SK-N-SH treated with all-trans-retinoic acid at 6 μM for 48 hours (cell line): Measurements from ENCODE around the gene IQSEC3.

ENCODE experiments used
- ATAC-seq: fragments of 200-7000 bp; cut with Tn5 transposase; 3 replicates; pipeline ENCODE4 v1.9.1; 2020; ENCODE audit warnings: mild to moderate bottlenecking, moderate library complexity
- ARNTL ChIP-seq: fragments of 450-650 bp; formaldehyde crosslinking; IDR thresholded peaks from 2 replicates; pipeline ENCODE4 v1.5.0; 2020; ENCODE audit warnings: low read depth, mild to moderate bottlenecking, moderate library complexity, borderline replicate concordance
- BACH2 ChIP-seq: fragments of 250-450 bp; sonication (Bioruptor Pico); IDR thresholded peaks from 2 replicates; pipeline ENCODE4 v1.9.0; 2021; ENCODE audit warnings: mild to moderate bottlenecking, borderline replicate concordance
- CREB5 ChIP-seq: fragments of 250-450 bp; sonication (Bioruptor Pico); IDR thresholded peaks from 2 replicates; pipeline ENCODE4 v1.5.1; 2020; ENCODE audit warnings: low read depth, mild to moderate bottlenecking, moderate library complexity
- CSDC2 ChIP-seq: fragments of 250-450 bp; sonication (Bioruptor Pico); IDR thresholded peaks from 2 replicates; pipeline ENCODE4 v1.5.0; 2020; ENCODE audit warnings: mild to moderate bottlenecking, moderate library complexity
- CSRNP3 ChIP-seq: fragments of 250-450 bp; sonication (Bioruptor Pico); IDR thresholded peaks from 2 replicates; pipeline ENCODE4 v1.5.1; 2021; ENCODE audit warnings: mild to moderate bottlenecking, moderate library complexity
- ESRRG ChIP-seq: fragments of 250-450 bp; sonication (Bioruptor Pico); IDR thresholded peaks from 2 replicates; pipeline ENCODE4 v1.6.1; 2021; ENCODE audit warnings: mild to moderate bottlenecking
- GLIS3 ChIP-seq: fragments of 250-450 bp; sonication (Bioruptor Pico); IDR thresholded peaks from 2 replicates; pipeline ENCODE4 v1.5.0; 2020; ENCODE audit warnings: mild to moderate bottlenecking, moderate library complexity
- ISL1 ChIP-seq: fragments of 250-450 bp; sonication (Bioruptor Pico); IDR thresholded peaks from 2 replicates; pipeline ENCODE4 v2.1.2; 2022; ENCODE audit warnings: mild to moderate bottlenecking, moderate library complexity
- OSR1 ChIP-seq: fragments of 250-450 bp; sonication (Bioruptor Pico); IDR thresholded peaks from 2 replicates; pipeline ENCODE4 v1.8.0; 2022; ENCODE audit warnings: moderate library complexity, mild to moderate bottlenecking, inconsistent platforms
- PATZ1 ChIP-seq: fragments of 250-450 bp; sonication (Bioruptor Pico); IDR thresholded peaks from 2 replicates; pipeline ENCODE4 v1.8.0; 2020; ENCODE audit warnings: mild to moderate bottlenecking, moderate library complexity, borderline replicate concordance
- POU6F1 ChIP-seq: fragments of 250-450 bp; sonication (Bioruptor Pico); IDR thresholded peaks from 2 replicates; pipeline ENCODE4 v1.8.0; 2021; ENCODE audit warnings: low read depth, mild to moderate bottlenecking, moderate library complexity, borderline replicate concordance
- PPARA ChIP-seq: fragments of 250-450 bp; sonication (Bioruptor Pico); IDR thresholded peaks from 2 replicates; pipeline ENCODE4 v1.5.0; 2020; ENCODE audit warnings: mild to moderate bottlenecking, borderline replicate concordance
- RARB ChIP-seq: fragments of 250-450 bp; sonication (Bioruptor Pico); IDR thresholded peaks from 2 replicates; pipeline ENCODE4 v1.8.0; 2021; ENCODE audit warnings: mild to moderate bottlenecking, moderate library complexity
- SNAI2 ChIP-seq: fragments of 250-450 bp; sonication (Bioruptor Pico); IDR thresholded peaks from 2 replicates; pipeline ENCODE4 v1.5.0; 2020; ENCODE audit warnings: mild to moderate bottlenecking, moderate library complexity
- TCF4 ChIP-seq: fragments of 250-450 bp; sonication (Bioruptor Pico); IDR thresholded peaks from 2 replicates; pipeline ENCODE4 v1.8.0; 2021; ENCODE audit warnings: mild to moderate bottlenecking, moderate library complexity, borderline replicate concordance
- TOX ChIP-seq: fragments of 250-450 bp; sonication (Bioruptor Pico); IDR thresholded peaks from 2 replicates; pipeline ENCODE4 v1.8.0; 2021; ENCODE audit warnings: mild to moderate bottlenecking, moderate library complexity, borderline replicate concordance
- TSHZ2 ChIP-seq: fragments of 250-450 bp; sonication (Bioruptor Pico); IDR thresholded peaks from 2 replicates; pipeline ENCODE4 v1.5.0; 2020; ENCODE audit warnings: mild to moderate bottlenecking, moderate library complexity
- ZC3H10 ChIP-seq: fragments of 250-450 bp; sonication (Bioruptor Pico); IDR thresholded peaks from 2 replicates; pipeline ENCODE4 v1.5.1; 2021; ENCODE audit warnings: mild to moderate bottlenecking, moderate library complexity
- ZFP30 ChIP-seq: fragments of 450-650 bp; formaldehyde crosslinking; IDR thresholded peaks from 2 replicates; pipeline ENCODE4 v1.5.0; 2022; ENCODE audit warnings: mild to moderate bottlenecking, moderate library complexity
- ZNF565 ChIP-seq: fragments of 450-650 bp; formaldehyde crosslinking; conservative IDR thresholded peaks from 2 replicates; pipeline ENCODE4 v1.5.0; 2020; ENCODE audit warnings: low read depth, mild to moderate bottlenecking, moderate library complexity
- ZNF70 ChIP-seq: fragments of 450-650 bp; formaldehyde crosslinking; IDR thresholded peaks from 2 replicates; pipeline ENCODE4 v1.5.0; 2020; ENCODE audit warnings: mild to moderate bottlenecking, moderate library complexity
- ZNF8 ChIP-seq: fragments of 450-650 bp; formaldehyde crosslinking; IDR thresholded peaks from 2 replicates; pipeline ENCODE4 v1.5.0; 2020; ENCODE audit warnings: mild to moderate bottlenecking, moderate library complexity

Gene IQSEC3

GRCh38 chr12:53735-54730 lies 12.5 kb upstream of the IQSEC3 start:
- ATAC-seq = no peak
- TF ChIP-seq ESRRG (CRISPR knock-in tag) (no peak), OSR1 (no peak), TOX (CRISPR knock-in tag) (no peak), TCF4 (CRISPR knock-in tag) (no peak), POU6F1 (CRISPR knock-in tag) (no peak), ZC3H10 (CRISPR knock-in tag) (no peak), ZNF8 (no peak), SNAI2 (no peak), BACH2 (no peak), CSDC2 (CRISPR knock-in tag) (no peak), CSRNP3 (CRISPR knock-in tag) (no peak), ZFP30 (no peak), ARNTL (CRISPR knock-in tag) (no peak), ZNF565 (no peak), TSHZ2 (CRISPR knock-in tag) (no peak), PPARA (CRISPR knock-in tag) (no peak), PATZ1 (CRISPR knock-in tag) (no peak), GLIS3 (CRISPR knock-in tag) (no peak), ZNF70 (CRISPR knock-in tag) (no peak), ISL1 (no peak)

GRCh38 chr12:54750-55535 lies 11.6 kb upstream of the IQSEC3 start:
- no peak for TF ChIP-seq RARB (CRISPR knock-in tag)
- no peak for TF ChIP-seq CSRNP3 (CRISPR knock-in tag)
- TF ChIP-seq GLIS3 (CRISPR knock-in tag) = no peak
- TF ChIP-seq OSR1 = no peak
- TF ChIP-seq BACH2 = no peak
- no peak for TF ChIP-seq CREB5 (CRISPR knock-in tag)
- TF ChIP-seq ZFP30 = no peak
- no peak for TF ChIP-seq TOX (CRISPR knock-in tag)
- ATAC-seq = no peak
